Liver (tissue), 9 donors: ENCODE results near the gene TSPO2. TPM values are rescaled to one million over a fixed set of nuclear protein-coding genes. Genes with fewer than 3 reads are reported as not detected.

Experiments
- DNase-seq: peaks from one replicate; pipeline ENCODE4 v3.0.0-alpha.2; 2017; ENCODE audit warnings: low spot score
- H3K27ac ChIP-seq, 2 donors: one replicate each; pipeline ENCODE4 v1.7.0; 2013; ENCODE audit warnings: inconsistent platforms in 2 of 2, low read length in 2 of 2, control low read depth in 1 of 2, low read depth in 1 of 2, mild to moderate bottlenecking in 1 of 2
- H3K27me3 ChIP-seq, 4 donors: one replicate each; pipeline versions ENCODE4 v1.6.1 to v1.7.0; 2013; ENCODE audit warnings: low read length in 3 of 4, inconsistent platforms in 1 of 4, mild to moderate bottlenecking in 1 of 4, moderate library complexity in 1 of 4; ENCODE audit not compliant: control insufficient read depth in 4 of 4, insufficient read depth in 4 of 4
- H3K36me3 ChIP-seq, 4 donors: one replicate each; pipeline versions ENCODE4 v1.6.1 to v1.7.0; 2013; ENCODE audit warnings: low read length in 3 of 4, mild to moderate bottlenecking in 3 of 4, low read depth in 1 of 4, moderate library complexity in 1 of 4; ENCODE audit not compliant: control insufficient read depth in 4 of 4, insufficient read depth in 3 of 4
- H3K4me1 ChIP-seq, 4 donors: one replicate each; pipeline versions ENCODE4 v1.6.1 to v1.7.0; 2013; ENCODE audit warnings: low read length in 3 of 4, mild to moderate bottlenecking in 3 of 4, moderate library complexity in 1 of 4; ENCODE audit not compliant: control insufficient read depth in 4 of 4, insufficient read depth in 4 of 4
- H3K4me3 ChIP-seq, 3 donors: one replicate each; pipeline versions ENCODE4 v1.6.1 to v1.7.0; 2013; ENCODE audit warnings: low read length in 3 of 3, control low read depth in 1 of 3, low read depth in 1 of 3, mild to moderate bottlenecking in 1 of 3
- H3K9ac ChIP-seq, 2 donors: one replicate each; pipeline ENCODE4 v1.7.0; 2013; ENCODE audit warnings: low read length in 2 of 2, mild to moderate bottlenecking in 2 of 2, moderate library complexity in 2 of 2, control low read depth in 1 of 2, low read depth in 1 of 2
- H3K9me3 ChIP-seq, 4 donors: one replicate each; pipeline versions ENCODE4 v1.6.1 to v1.7.0; 2013; ENCODE audit warnings: low read length in 3 of 4; ENCODE audit not compliant: control insufficient read depth in 4 of 4
- EGR1 ChIP-seq, 2 donors: IDR thresholded peaks; 2 replicates each; pipeline ENCODE4 v1.6.1; 2016 to 2018; ENCODE audit warnings: antibody characterized with exemption in 2 of 2, low read depth in 2 of 2
- FOXA1 ChIP-seq: IDR thresholded peaks from 2 replicates; pipeline ENCODE4 v1.6.1; 2016; ENCODE audit warnings: antibody characterized with exemption
- FOXA2 ChIP-seq: IDR thresholded peaks from 2 replicates; pipeline ENCODE4 v1.6.1; 2016; ENCODE audit warnings: antibody characterized with exemption
- GABPA ChIP-seq, 2 donors: IDR thresholded peaks in 1 of 2; conservative IDR thresholded peaks in 1 of 2; 2 replicates each; pipeline ENCODE4 v1.6.1; 2016; ENCODE audit warnings: antibody characterized with exemption in 2 of 2, mild to moderate bottlenecking in 1 of 2, moderate library complexity in 1 of 2
- HNF4A ChIP-seq, 2 donors: conservative IDR thresholded peaks; 2 replicates each; pipeline ENCODE4 v1.6.1; 2016; ENCODE audit warnings: antibody characterized with exemption in 2 of 2, mild to moderate bottlenecking in 2 of 2
- HNF4G ChIP-seq: IDR thresholded peaks from 2 replicates; pipeline ENCODE4 v1.6.1; 2016; ENCODE audit warnings: antibody characterized with exemption
- JUND ChIP-seq, 2 donors: IDR thresholded peaks; 2 replicates each; pipeline ENCODE4 v1.6.1; 2016; ENCODE audit warnings: antibody characterized with exemption in 2 of 2
- NR2F2 ChIP-seq: IDR thresholded peaks from 2 replicates; pipeline ENCODE4 v1.6.1; 2016; ENCODE audit warnings: antibody characterized with exemption
- RAD21 ChIP-seq, 2 donors: IDR thresholded peaks; 2 replicates each; pipeline ENCODE4 v1.6.1; 2016; ENCODE audit warnings: antibody characterized with exemption in 2 of 2, mild to moderate bottlenecking in 2 of 2
- RXRA ChIP-seq, 2 donors: IDR thresholded peaks; 2 replicates each; pipeline ENCODE4 v1.6.1; 2017 to 2018; ENCODE audit warnings: antibody characterized with exemption in 2 of 2, mild to moderate bottlenecking in 1 of 2
- SP1 ChIP-seq: IDR thresholded peaks from 2 replicates; pipeline ENCODE4 v1.6.1; 2018; ENCODE audit warnings: antibody characterized with exemption, mild to moderate bottlenecking
- TAF1 ChIP-seq: conservative IDR thresholded peaks from 2 replicates; pipeline ENCODE4 v1.6.1; 2016; ENCODE audit warnings: antibody characterized with exemption, mild to moderate bottlenecking
- WGBS: extraction: QIAGEN DNeasy Blood & Tissue Kit; methylation state at CpG from one replicate; pipeline ENCODE4 v1.1.7; 2013; 5-methylcytosine and 5-hydroxymethylcytosine counted together
- polyA plus RNA-seq, 2 donors: library from polyadenylated mRNA; stranded (reverse) in 1 of 2; unstranded in 1 of 2; fragments of 200-250 nt in 1 of 2; fragments of >200 nt in 1 of 2; fragmentation: Nextera tagmentation in 1 of 2; extraction: Ambion mirVana in 1 of 2; gene quantifications; one replicate each; pipeline versions ENCODE4 v1.2.1 to v1.2.3, GENCODE V29; 2013 to 2015
- total RNA-seq, 2 donors: library from RNA; depleted of rRNA; stranded (reverse); fragments of >200 nt; gene quantifications; one replicate each; pipeline ENCODE4 v1.2.3, GENCODE V29; 2014
- TF ChIP-seq, protein P1 (sequence below): IDR thresholded peaks from 2 replicates; pipeline ENCODE4 v1.6.1; 2016; ENCODE audit warnings: antibody characterized with exemption
- TF ChIP-seq, protein P2 (sequence below): IDR thresholded peaks from 2 replicates; pipeline ENCODE4 v1.6.1; 2016; ENCODE audit warnings: antibody characterized with exemption, mild to moderate bottlenecking
- TF ChIP-seq, protein P3 (sequence below): fragments of 150-350 bp; IDR thresholded peaks from 2 replicates; pipeline ENCODE4 v1.5.1; 2017; ENCODE audit warnings: improper control_type of control experiment, low read depth, low read length; ENCODE audit not compliant: missing input control
- TF ChIP-seq, protein P4 (sequence below): IDR thresholded peaks from 2 replicates; pipeline ENCODE4 v1.6.1; 2016; ENCODE audit warnings: antibody characterized with exemption
- donor health status: healthy.
- donor health status: healthy.
- donor health status: healthy.
- donor health status: healthy.
- donor health status: healthy.

TSPO2 gene
- total and polyA plus RNA-seq, 4 donors, result 0.25 to 64.9 (median 0.43) TPM

DNA sequence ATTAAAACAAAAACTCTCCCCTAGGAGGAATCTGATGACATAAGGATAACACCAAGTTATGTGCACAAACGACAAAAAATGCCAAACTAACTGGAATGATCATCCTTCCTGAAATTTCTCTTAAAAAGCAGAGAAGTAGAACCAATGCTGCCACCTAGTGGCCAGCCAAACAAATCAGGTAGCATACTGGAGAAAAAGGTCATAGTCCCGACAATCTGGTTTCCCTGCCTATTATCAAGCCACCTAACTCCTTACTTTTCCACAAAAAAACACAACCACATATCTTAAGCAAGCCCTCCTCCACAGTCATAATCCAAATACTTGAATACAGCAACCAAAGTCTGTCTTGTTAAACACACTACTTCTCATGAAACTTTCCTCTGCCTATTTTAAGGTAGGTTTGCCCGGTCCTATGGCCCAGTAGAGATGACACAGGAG lies 24.6 kb downstream of the TSPO2 start:
- no peaks in the 10 kb centered on the region for H3K27me3 ChIP-seq
- no peak overlapping the region for H3K4me3 ChIP-seq
- no peaks in the 10 kb centered on the region for H3K9me3 ChIP-seq
- TF ChIP-seq EGR1 (IDR thresholded peaks at IDR 0.05; ENCODE audit: low read depth in 2 of 2) (no peak), SP1 (peak; percentile 7), HNF4A (conservative IDR thresholded peaks at IDR 0.05) (peak; percentile 25 to 44), HNF4G (no peak), FOXA2 (no peak), FOXA1 (no peak), TAF1 (no peak), JUND (IDR thresholded peaks at IDR 0.05) (no peak), NR2F2 (no peak), GABPA (IDR thresholded peaks at IDR 0.05 in 1 of 2, conservative IDR thresholded peaks at IDR 0.05 in 1 of 2) (no peak), RXRA (IDR thresholded peaks at IDR 0.05) (peak in 1 of 2 donors; percentile 18), RAD21 (IDR thresholded peaks at IDR 0.05) (peak; percentile 92 to 95)
- TF ChIP-seq, protein P1, sequence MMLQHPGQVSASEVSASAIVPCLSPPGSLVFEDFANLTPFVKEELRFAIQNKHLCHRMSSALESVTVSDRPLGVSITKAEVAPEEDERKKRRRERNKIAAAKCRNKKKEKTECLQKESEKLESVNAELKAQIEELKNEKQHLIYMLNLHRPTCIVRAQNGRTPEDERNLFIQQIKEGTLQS, result peak; percentile 26
- TF ChIP-seq, protein P2, sequence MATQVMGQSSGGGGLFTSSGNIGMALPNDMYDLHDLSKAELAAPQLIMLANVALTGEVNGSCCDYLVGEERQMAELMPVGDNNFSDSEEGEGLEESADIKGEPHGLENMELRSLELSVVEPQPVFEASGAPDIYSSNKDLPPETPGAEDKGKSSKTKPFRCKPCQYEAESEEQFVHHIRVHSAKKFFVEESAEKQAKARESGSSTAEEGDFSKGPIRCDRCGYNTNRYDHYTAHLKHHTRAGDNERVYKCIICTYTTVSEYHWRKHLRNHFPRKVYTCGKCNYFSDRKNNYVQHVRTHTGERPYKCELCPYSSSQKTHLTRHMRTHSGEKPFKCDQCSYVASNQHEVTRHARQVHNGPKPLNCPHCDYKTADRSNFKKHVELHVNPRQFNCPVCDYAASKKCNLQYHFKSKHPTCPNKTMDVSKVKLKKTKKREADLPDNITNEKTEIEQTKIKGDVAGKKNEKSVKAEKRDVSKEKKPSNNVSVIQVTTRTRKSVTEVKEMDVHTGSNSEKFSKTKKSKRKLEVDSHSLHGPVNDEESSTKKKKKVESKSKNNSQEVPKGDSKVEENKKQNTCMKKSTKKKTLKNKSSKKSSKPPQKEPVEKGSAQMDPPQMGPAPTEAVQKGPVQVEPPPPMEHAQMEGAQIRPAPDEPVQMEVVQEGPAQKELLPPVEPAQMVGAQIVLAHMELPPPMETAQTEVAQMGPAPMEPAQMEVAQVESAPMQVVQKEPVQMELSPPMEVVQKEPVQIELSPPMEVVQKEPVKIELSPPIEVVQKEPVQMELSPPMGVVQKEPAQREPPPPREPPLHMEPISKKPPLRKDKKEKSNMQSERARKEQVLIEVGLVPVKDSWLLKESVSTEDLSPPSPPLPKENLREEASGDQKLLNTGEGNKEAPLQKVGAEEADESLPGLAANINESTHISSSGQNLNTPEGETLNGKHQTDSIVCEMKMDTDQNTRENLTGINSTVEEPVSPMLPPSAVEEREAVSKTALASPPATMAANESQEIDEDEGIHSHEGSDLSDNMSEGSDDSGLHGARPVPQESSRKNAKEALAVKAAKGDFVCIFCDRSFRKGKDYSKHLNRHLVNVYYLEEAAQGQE, result no peak
- TF ChIP-seq, protein P3, sequence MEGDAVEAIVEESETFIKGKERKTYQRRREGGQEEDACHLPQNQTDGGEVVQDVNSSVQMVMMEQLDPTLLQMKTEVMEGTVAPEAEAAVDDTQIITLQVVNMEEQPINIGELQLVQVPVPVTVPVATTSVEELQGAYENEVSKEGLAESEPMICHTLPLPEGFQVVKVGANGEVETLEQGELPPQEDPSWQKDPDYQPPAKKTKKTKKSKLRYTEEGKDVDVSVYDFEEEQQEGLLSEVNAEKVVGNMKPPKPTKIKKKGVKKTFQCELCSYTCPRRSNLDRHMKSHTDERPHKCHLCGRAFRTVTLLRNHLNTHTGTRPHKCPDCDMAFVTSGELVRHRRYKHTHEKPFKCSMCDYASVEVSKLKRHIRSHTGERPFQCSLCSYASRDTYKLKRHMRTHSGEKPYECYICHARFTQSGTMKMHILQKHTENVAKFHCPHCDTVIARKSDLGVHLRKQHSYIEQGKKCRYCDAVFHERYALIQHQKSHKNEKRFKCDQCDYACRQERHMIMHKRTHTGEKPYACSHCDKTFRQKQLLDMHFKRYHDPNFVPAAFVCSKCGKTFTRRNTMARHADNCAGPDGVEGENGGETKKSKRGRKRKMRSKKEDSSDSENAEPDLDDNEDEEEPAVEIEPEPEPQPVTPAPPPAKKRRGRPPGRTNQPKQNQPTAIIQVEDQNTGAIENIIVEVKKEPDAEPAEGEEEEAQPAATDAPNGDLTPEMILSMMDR, result peak; percentile 89
- TF ChIP-seq, protein P4, sequence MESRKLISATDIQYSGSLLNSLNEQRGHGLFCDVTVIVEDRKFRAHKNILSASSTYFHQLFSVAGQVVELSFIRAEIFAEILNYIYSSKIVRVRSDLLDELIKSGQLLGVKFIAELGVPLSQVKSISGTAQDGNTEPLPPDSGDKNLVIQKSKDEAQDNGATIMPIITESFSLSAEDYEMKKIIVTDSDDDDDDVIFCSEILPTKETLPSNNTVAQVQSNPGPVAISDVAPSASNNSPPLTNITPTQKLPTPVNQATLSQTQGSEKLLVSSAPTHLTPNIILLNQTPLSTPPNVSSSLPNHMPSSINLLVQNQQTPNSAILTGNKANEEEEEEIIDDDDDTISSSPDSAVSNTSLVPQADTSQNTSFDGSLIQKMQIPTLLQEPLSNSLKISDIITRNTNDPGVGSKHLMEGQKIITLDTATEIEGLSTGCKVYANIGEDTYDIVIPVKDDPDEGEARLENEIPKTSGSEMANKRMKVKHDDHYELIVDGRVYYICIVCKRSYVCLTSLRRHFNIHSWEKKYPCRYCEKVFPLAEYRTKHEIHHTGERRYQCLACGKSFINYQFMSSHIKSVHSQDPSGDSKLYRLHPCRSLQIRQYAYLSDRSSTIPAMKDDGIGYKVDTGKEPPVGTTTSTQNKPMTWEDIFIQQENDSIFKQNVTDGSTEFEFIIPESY, result no peak
- H3K9ac ChIP-seq, result no peak overlapping the region
- peaks cover 3 to 44% (median 39%) of the 10 kb centered on the region in 4 donors for H3K4me1 ChIP-seq
- peak overlapping the region in 1 of 2 donors; percentile 71 for H3K27ac ChIP-seq
- DNase-seq, result peak; percentile 81
- WGBS, result 29% methylated on average over 3 of the region's 3 CpGs
- H3K36me3 ChIP-seq, result peaks cover 0 to 10% (median 5%) of the 10 kb centered on the region in 4 donors

DNA sequence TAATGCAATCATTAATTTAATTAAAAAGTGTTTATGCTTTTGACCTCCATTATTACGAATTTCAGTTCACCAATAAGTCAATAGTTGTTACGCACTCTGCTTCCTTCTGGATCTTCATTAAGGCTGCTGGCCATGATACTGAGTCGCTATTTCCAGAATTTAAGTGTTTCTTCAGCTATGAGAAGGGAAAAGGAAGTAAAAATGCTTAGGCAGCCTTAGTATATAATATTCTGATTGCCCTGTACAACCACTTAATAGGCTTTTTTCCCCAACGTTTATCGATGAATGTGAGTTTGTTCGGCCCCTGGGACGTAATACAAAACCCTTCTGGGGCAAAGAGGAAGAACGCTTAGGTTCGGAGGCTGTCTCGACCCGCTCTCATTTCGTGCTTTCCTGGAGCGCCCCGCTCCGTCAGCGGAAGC lies 29.2 kb downstream of the TSPO2 start:
- Histone ChIP-seq H3K36me3 (peaks cover 0 to 10% (median 5%) of the 10 kb centered on the region in 4 donors), H3K4me3 (peak overlapping the region; percentile 62 to 83 (median 77)), H3K9ac (peak overlapping the region; percentile 82 to 99), H3K9me3 (no peaks in the 10 kb centered on the region), H3K27ac (peak overlapping the region; percentile 99 to 100), H3K4me1 (peaks cover 0 to 44% (median 34%) of the 10 kb centered on the region in 4 donors), H3K27me3 (no peaks in the 10 kb centered on the region)
- no peak for TF ChIP-seq FOXA2
- TF ChIP-seq, protein P3, result no peak
- peak in 1 of 2 donors; percentile 33 for TF ChIP-seq EGR1 (IDR thresholded peaks at IDR 0.05; ENCODE audit: low read depth in 2 of 2)
- no peak for TF ChIP-seq GABPA (IDR thresholded peaks at IDR 0.05 in 1 of 2, conservative IDR thresholded peaks at IDR 0.05 in 1 of 2)
- peak in 1 of 2 donors; percentile 13 for TF ChIP-seq RAD21 (IDR thresholded peaks at IDR 0.05)
- under 1% methylated on average over 16 of the region's 16 CpGs for WGBS
- DNase-seq, result no peak
